GM21619 (cell line): ENCODE data around the gene WDR59.
"Not testable (repeated sequence)": the region's sequence is repeated elsewhere in the genome, so short reads cannot be mapped to it uniquely, and the experiment has no call there.

Experiments
- ATAC-seq: cut with Tn5 transposase; IDR thresholded peaks from one replicate; pipeline ENCODE4 v1.9.1; 2021; ENCODE audit not compliant: unreplicated experiment

WDR59 gene

DNA sequence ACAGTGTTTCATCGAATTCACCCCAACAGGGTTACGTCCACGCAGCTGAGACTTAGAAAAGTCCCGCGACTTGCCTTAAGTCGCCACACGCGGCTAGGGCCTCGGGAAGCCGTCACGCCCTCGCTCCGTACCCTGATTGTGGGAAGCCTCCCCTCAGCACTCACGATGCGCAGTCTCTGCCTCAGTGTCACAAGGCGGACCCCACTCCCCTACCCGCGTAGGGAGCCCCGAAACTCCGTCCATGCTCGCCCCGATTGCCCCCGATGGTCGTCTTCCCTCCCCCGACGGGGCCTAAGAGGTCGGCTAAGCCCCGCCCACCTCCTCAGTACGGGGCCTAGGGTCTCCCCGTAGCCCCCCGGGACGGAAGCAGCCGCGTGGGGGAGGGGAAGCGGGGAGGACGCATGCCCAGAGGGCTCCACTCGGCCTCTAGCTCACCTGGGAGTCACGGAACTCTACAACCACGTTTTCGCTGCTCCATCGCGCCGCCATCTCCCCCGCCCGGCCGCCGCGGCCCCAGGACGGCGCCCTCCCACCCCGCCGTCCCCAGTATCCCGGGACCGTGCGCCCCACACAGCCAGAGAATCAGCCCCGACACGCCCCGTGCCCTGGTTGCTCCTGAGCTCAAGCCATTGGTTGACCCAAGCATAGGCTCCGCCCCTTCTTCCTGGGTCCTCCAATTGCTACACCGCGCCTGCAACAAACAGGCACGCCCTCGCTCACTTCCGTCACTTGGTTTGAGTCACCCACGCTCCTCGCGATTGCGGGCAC is at the start of gene WDR59:
Gene WDR59, minus strand, starts transcription at position 595 of the 768 bp plus-strand sequence. Its CDS starts 106 bp downstream, at position 489.
- peak; percentile 98 for ATAC-seq

DNA sequence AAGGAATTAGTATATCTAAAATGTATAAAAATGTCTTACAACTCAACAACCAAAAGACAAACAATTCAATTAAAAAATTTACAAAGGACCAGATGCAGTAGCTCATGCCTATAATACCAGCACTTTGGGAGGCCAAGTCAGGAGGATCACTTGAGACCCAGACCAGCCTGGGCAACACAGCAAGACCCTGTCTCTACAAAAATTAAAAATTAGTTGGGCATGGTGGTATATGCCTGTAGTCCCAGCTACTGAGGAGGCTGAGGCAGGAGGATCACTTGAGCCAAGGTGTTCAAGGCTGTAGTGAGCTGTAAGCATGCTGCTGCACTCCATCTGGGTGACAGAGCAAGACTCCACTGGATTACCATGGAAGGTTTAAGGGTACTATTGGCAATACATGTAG is 47.7 kb upstream of the WDR59 start:
- no peak for ATAC-seq

- no peak for ATAC-seq
Observed at GRCh38 chr16:75029854-75030253, 44.9 kb upstream of the WDR59 start.

DNA sequence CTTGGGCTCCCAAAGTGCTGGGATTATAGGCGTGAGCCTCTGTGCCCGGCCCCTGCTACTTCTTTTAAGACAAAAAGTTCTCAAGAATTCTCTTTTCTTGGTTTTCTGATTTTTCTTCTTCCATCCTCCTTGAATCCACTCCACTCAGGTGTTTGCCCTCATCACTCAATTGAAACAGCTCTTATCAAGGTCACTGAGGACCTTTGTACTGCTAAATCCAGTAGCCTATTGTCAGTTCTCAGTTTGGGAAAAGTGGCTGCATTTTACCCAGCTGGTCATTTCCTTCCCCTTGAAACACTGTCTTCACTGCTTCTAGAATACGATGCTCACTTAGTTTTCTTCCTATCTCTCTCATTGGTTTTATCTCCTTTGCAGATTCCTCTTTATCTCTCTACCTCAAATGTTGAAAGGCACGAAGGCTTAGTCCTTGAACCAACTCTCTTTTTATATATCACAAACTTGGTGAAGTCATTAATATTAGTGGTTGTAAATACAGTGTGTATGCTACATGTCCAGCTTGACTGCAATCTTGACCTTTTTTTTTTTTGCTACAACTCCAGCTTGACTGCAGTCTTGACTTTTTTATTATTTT is 43.7 kb upstream of the WDR59 start:
- ATAC-seq, result no peak

- ATAC-seq, result no peak
Observed at GRCh38 chr16:75027520-75028300, 42.8 kb upstream of the WDR59 start.

- no peak for ATAC-seq
Observed at GRCh38 chr16:75026892-75027391, 42.0 kb upstream of the WDR59 start.

GRCh38 chr16:75026239-75026891 is 41.4 kb upstream of the WDR59 start:
- ATAC-seq, result not testable (repeated sequence)

GRCh38 chr16:75025761-75026160 is 40.8 kb upstream of the WDR59 start:
- ATAC-seq, result no peak

DNA sequence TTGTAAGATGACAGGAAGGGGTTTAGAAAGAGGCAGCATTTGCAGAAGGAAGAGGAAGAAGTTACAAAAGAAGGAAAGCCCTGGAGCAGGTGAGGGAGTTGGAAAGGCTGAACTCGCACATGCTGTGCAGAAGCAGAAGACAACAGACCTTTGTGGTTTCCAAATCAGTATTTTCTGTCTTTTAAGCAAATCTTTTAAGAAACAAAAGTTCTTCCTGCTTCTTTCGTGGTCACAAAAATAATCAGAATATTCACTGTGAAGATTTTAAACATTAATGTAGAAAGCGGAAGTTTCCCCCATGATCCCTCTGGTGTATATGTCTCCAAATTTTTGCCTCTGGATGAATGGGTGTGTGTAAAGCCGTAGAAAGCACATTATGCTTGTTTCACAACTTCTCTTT is 39.7 kb upstream of the WDR59 start:
- ATAC-seq, result peak; percentile 54

- ATAC-seq, result no peak
Observed at GRCh38 chr16:75024182-75024581, 39.3 kb upstream of the WDR59 start.

- ATAC-seq, result no peak
Observed at GRCh38 chr16:75023009-75023408, 38.1 kb upstream of the WDR59 start.

DNA sequence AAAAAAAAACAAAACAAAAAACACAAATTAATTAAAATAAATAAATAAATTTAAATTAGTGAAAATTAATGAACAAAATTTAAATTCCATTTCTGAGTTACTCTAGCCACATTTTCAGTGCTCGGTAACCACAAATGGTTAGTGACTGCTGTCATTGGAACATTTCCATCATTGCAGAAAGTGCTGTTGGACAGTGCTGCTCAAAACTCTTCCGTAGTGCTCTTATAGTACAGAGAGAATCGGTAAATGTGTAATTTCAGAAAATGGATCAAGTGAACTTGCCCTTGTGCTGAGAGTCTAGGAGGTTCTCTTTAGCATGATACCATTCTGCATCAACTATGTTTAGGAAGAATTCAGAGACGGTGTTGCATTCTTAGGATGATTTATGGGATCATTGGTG is 37.6 kb upstream of the WDR59 start:
- ATAC-seq, result no peak

DNA sequence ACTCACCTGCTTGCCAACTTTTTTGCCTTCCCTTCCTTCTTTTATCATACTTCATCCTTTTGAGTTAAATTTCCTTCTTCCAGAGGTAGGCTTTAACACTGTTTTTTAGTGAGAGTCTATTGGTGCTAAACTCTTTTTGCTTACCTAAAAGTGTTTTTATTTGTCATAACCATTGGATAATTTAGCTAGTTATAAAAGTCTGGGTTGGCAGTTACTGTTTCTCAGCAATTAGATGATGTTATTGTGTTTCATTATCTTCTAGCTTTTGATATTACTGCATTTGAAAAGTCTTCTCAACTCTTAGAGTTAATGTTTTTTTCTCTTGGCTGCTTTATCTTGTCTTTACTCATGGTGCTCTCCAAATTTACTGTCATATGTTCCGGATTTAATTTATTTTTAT is 36.5 kb upstream of the WDR59 start:
- no peak for ATAC-seq

DNA sequence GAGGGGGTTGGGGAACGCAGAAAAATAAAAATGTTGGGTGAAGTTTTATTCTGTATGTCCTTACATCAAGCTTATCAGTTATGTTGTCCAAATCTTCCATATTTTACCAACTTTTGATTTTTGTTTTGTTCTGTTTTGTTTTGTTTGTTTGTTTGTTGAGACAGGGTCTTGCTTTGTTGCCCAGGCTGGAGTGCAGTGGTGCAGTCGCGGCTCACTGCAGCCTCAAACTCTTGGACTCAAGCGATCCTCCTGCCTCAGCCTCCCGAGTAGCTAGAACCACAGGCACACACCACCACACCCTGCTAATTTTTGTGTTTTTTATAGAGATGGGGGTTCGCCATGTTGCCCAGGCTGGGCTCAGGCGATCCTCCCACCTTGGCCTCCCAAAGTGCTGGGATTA is 34.7 kb upstream of the WDR59 start:
- ATAC-seq, result no peak

- ATAC-seq, result no peak
Observed at GRCh38 chr16:75019007-75019406, 34.1 kb upstream of the WDR59 start.

DNA sequence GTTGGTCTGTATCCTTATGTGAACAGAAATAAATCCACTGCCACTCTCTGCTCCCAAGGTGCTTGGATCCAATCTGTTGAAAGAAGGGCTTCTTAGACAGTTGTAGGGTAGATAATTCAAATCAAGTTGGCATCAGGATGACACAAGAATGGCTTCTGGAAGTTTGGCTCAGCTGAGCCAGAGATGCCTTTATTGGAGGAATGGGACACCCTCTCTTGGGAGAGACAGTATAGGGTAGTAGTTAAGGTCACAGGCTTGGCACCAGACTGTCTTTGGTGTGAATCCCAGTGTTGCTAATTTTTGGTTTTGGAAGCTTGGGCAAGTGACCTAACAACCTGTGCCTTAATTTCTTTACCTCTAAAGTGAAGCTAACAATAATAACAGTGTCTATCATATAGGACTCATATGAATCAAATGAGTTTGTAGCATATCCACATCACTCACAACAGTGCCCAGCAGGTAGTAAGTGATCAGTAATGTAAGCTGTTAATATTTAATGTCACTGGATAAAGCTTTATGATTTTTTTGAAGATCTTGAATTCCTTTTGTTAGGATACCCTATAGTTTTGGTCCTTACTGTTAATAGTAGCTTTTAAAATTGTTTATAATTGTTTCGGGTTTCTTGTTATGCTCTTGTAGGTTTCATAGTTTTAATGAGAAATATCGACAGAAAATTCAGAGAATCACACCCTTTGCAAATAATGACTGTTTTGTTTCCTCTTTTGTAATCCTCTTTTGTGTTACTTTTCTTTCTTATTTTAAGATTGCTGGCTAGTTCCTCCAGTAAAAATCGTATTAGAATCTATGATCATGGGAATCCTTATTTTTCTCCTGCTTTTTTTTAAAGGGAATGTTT is 33.0 kb upstream of the WDR59 start:
- no peak for ATAC-seq

- ATAC-seq, result not testable (repeated sequence)
Observed at GRCh38 chr16:75016451-75017081, 31.6 kb upstream of the WDR59 start.

- ATAC-seq, result no peak
Observed at GRCh38 chr16:75014318-75014717, 29.4 kb upstream of the WDR59 start.

DNA sequence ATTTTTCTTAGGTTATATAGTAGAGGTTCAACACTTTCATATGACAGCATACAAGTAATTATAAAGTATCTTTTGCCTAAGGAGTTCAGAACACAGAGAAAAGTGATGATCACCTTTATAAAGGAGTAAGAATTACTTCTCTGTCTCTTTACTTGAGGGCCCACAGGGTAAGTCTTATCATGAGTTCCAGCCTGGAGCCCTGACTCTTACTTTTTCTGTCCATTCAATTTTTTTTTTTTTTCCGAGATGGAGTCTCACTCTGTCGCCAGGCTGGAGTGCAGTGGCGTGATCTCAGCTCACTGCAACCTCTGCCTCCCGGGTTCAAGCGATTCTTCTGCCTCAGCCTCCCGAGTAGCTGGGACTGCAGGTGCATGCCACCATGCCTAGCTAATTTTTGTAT is 28.2 kb upstream of the WDR59 start:
- ATAC-seq, result not testable (repeated sequence)
